SK-N-MC (cell line): ENCODE data around the gene HIBADH.

Source experiments
- EZH2 ChIP-seq: fragments of 200-600 bp; sonication (generic); IDR thresholded peaks from one replicate; pipeline ENCODE4 v1.6.1; 2017; ENCODE audit warnings: antibody characterized with exemption
- FOXP2 ChIP-seq: optimal IDR thresholded peaks from 2 replicates; pipeline ENCODE3; 2011; ENCODE audit warnings: mild to moderate bottlenecking, moderate library complexity; ENCODE audit not compliant: insufficient read depth; ENCODE audit errors: extremely low read length, control extremely low read depth
- POLR2AphosphoS5 ChIP-seq: IDR thresholded peaks from 2 replicates; pipeline ENCODE4 v1.6.1; 2012; ENCODE audit warnings: mild to moderate bottlenecking, low read depth, low read length, borderline replicate concordance

GRCh38 chr7:27600247-27600646, 62.4 kb downstream of the HIBADH start:
- TF ChIP-seq POLR2AphosphoS5 (no peak), EZH2 (no peak), FOXP2 (no peak)
